Suprapubic skin (tissue), 3 donors: ENCODE data around the gene DLGAP4.

Source experiments
- POLR2A ChIP-seq, 2 donors: fragments of 450-650 bp; IDR thresholded peaks; one replicate each; pipeline ENCODE4 v1.6.1; 2017; ENCODE audit warnings: antibody characterized with exemption in 2 of 2, mild to moderate bottlenecking in 2 of 2, moderate library complexity in 2 of 2
- TF ChIP-seq, protein P1 (sequence below), 2 donors: fragments of 200-600 bp in 1 of 2; fragments of 450-650 bp in 1 of 2; sonication (generic) in 1 of 2; IDR thresholded peaks; one replicate each; pipeline ENCODE4 v1.5.1; 2016 to 2019; ENCODE audit warnings: antibody characterized with exemption in 2 of 2, mild to moderate bottlenecking in 1 of 2, moderate library complexity in 1 of 2

DNA sequence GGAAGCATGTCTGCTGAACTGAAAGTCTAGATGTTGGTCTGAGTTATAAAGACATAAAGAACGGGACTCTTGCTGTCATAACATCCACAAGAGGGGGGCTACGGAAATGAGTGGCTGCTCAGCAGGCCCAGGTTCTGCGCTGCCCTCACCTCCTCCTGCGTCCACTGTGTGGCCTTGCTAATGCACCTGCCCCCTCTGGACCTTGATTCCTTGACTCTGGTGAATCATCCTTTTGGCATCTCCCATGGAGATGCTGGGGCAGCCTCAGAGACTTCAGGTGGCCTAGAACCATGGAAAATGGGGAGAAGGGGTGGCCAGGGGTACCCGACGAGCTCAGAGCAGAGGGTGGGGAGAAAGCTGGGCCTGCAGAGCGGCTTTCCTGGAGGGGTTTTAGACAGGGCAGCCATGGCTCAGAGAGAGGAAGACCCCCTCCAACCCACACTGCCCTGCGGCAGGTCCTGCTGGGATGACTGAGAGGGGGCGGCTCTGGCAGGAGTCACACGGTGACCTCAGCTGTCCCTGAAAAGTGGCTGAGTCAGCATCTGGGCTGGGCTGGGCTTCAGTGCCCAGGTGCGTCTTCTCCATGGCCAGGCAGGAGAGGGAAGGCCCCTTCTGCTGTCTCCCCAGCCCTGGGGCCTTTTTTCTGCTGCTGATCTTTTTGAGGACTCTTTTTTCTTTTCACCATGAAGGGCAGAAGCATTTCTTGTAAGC is 46.9 kb downstream of the DLGAP4 start:
- TF ChIP-seq POLR2A (IDR thresholded peaks at IDR 0.05): no peak
- TF ChIP-seq, protein P1, sequence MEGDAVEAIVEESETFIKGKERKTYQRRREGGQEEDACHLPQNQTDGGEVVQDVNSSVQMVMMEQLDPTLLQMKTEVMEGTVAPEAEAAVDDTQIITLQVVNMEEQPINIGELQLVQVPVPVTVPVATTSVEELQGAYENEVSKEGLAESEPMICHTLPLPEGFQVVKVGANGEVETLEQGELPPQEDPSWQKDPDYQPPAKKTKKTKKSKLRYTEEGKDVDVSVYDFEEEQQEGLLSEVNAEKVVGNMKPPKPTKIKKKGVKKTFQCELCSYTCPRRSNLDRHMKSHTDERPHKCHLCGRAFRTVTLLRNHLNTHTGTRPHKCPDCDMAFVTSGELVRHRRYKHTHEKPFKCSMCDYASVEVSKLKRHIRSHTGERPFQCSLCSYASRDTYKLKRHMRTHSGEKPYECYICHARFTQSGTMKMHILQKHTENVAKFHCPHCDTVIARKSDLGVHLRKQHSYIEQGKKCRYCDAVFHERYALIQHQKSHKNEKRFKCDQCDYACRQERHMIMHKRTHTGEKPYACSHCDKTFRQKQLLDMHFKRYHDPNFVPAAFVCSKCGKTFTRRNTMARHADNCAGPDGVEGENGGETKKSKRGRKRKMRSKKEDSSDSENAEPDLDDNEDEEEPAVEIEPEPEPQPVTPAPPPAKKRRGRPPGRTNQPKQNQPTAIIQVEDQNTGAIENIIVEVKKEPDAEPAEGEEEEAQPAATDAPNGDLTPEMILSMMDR (IDR thresholded peaks at IDR 0.05): no peak
